Activated CD8-positive, alpha-beta memory T cell treated with anti-CD3 and anti-CD28 coated beads, Interleukin-2, amount 50 U/mL, for 24 hours (primary cell): Measurements from ENCODE around the gene SLAMF9.

Experiments
- DNase-seq: peaks from one replicate; pipeline ENCODE4 v3.0.0-alpha.2; 2020; ENCODE audit errors: extremely low read depth

SLAMF9 gene

GRCh38 chr1:159953536-159954515 is at the start of gene SLAMF9:
Gene SLAMF9 (minus strand): TSS chr1:159954237. CDS start chr1:159954137, 100 bp downstream.
- DNase-seq, result no peak

GRCh38 chr1:160001440-160001839 is 47.4 kb upstream of the SLAMF9 start:
- no peak for DNase-seq

- no peak for DNase-seq
These were observed 45.2 kb upstream of the SLAMF9 start for GRCh38 chr1:159999204-159999603.

- DNase-seq, result no peak
These were observed 42.6 kb upstream of the SLAMF9 start for GRCh38 chr1:159996653-159997052.

GRCh38 chr1:159994896-159995295 is 40.9 kb upstream of the SLAMF9 start:
- DNase-seq, result no peak

GRCh38 chr1:159993911-159994310 is 39.9 kb upstream of the SLAMF9 start:
- no peak for DNase-seq

- no peak for DNase-seq
These were observed 38.1 kb upstream of the SLAMF9 start for GRCh38 chr1:159992161-159992560.

GRCh38 chr1:159991513-159991912 is 37.5 kb upstream of the SLAMF9 start:
- DNase-seq, result no peak

- DNase-seq, result no peak
These were observed 36.0 kb upstream of the SLAMF9 start for GRCh38 chr1:159990005-159990404.

- DNase-seq, result no peak
These were observed 35.5 kb upstream of the SLAMF9 start for GRCh38 chr1:159989581-159989980.

GRCh38 chr1:159988006-159988405 is 34.0 kb upstream of the SLAMF9 start:
- no peak for DNase-seq

- DNase-seq, result no peak
These were observed 33.1 kb upstream of the SLAMF9 start for GRCh38 chr1:159987186-159987585.

GRCh38 chr1:159986531-159986930 is 32.5 kb upstream of the SLAMF9 start:
- no peak for DNase-seq

- DNase-seq, result no peak
These were observed 32.1 kb upstream of the SLAMF9 start for GRCh38 chr1:159986093-159986492.

GRCh38 chr1:159985473-159985872 is 31.4 kb upstream of the SLAMF9 start:
- no peak for DNase-seq

GRCh38 chr1:159983681-159984080 is 29.6 kb upstream of the SLAMF9 start:
- DNase-seq, result no peak

GRCh38 chr1:159982280-159982679 is 28.2 kb upstream of the SLAMF9 start:
- no peak for DNase-seq

GRCh38 chr1:159981351-159982055 is 27.5 kb upstream of the SLAMF9 start:
- no peak for DNase-seq

- DNase-seq, result no peak
These were observed 26.7 kb upstream of the SLAMF9 start for GRCh38 chr1:159980786-159981185.

GRCh38 chr1:159980076-159980475 is 26.0 kb upstream of the SLAMF9 start:
- no peak for DNase-seq

GRCh38 chr1:159979257-159979656 is 25.2 kb upstream of the SLAMF9 start:
- no peak for DNase-seq

GRCh38 chr1:159978107-159978398 is 24.0 kb upstream of the SLAMF9 start:
- no peak for DNase-seq
